ENCODE data around the gene PDIA5.

- TF ChIP-seq CTCF (IDR thresholded peaks at IDR 0.05) (no peak), POLR2A (IDR thresholded peaks at IDR 0.05) (no peak)
Observed at GRCh38 chr3:123055352-123055751, 11.5 kb upstream of the PDIA5 start.
